Lower lobe of right lung (tissue), 2 donors: ENCODE results near the gene EP400. TPM values are rescaled to one million over a fixed set of nuclear protein-coding genes. Genes with fewer than 3 reads are reported as not detected.

Source experiments
- ATAC-seq, 2 donors: fragments of 200-7000 bp; cut with Tn5 transposase; one replicate each; pipeline ENCODE4 v1.9.1; 2020 to 2022; ENCODE audit warnings: mild to moderate bottlenecking in 2 of 2, moderate library complexity in 2 of 2
- DNase-seq: peaks from one replicate; pipeline ENCODE4 v3.0.0-alpha.2; 2020
- H3K27ac ChIP-seq: fragments of 200-600 bp; one replicate; pipeline ENCODE4 v1.8.0; 2022
- H3K27me3 ChIP-seq: fragments of 200-600 bp; one replicate; pipeline ENCODE4 v1.8.0; 2022; ENCODE audit warnings: low read depth
- H3K36me3 ChIP-seq: fragments of 200-600 bp; one replicate; pipeline ENCODE4 v1.8.0; 2022; ENCODE audit warnings: mild to moderate bottlenecking
- H3K4me1 ChIP-seq: fragments of 200-600 bp; one replicate; pipeline ENCODE4 v1.8.0; 2022
- H3K4me3 ChIP-seq: fragments of 200-600 bp; one replicate; pipeline ENCODE4 v1.8.0; 2022; ENCODE audit warnings: mild to moderate bottlenecking
- H3K9me3 ChIP-seq: fragments of 200-600 bp; one replicate; pipeline ENCODE4 v1.8.0; 2022
- CTCF ChIP-seq: fragments of 200-600 bp; IDR thresholded peaks from one replicate; pipeline ENCODE4 v1.8.0; 2022; ENCODE audit warnings: antibody characterized with exemption, mild to moderate bottlenecking
- intact Hi-C: fragments of 100-400 bp; cut with DNase I; formaldehyde crosslinking; loops from one replicate; pipeline ENCODE4 v1.11.0; 2022
- total RNA-seq: library from RNA; stranded (reverse); fragmentation: NEBNext Ultra II Directional; extraction: Animal tissue kit (Norgen Biotek cat#: 25700); gene quantifications from one replicate; pipeline ENCODE4 v1.2.1, GENCODE V29; 2021
- donor health status: DM: no; HTN: yes; CAD: no; lungs with severe emphysema.

EP400 gene
- total RNA-seq, 1 donor from 2014 or later, result 46.2 TPM

GRCh38 chr12:132106921-132107320 is 157.2 kb downstream of the EP400 start:
- H3K36me3 ChIP-seq, result peaks cover 52% of the 10 kb centered on the region
- intact Hi-C loops, result no loop called here

GRCh38 chr12:132108211-132108832 is 158.6 kb downstream of the EP400 start:
- ATAC-seq (no peak), DNase-seq (no peak)
- H3K27ac ChIP-seq, result no peak overlapping the region
- H3K4me3 ChIP-seq, result no peak overlapping the region
- H3K9me3 ChIP-seq, result no peaks in the 10 kb centered on the region
- TF ChIP-seq CTCF, result no peak
- peaks cover 56% of the 10 kb centered on the region for H3K36me3 ChIP-seq
- H3K27me3 ChIP-seq, result no peaks in the 10 kb centered on the region
- intact Hi-C loops, result no loop called here
- no peaks in the 10 kb centered on the region for H3K4me1 ChIP-seq

More at GRCh38 chr12:132106921-132107320, 157.2 kb downstream of the EP400 start:
- Histone ChIP-seq H3K4me3 (no peak overlapping the region), H3K27me3 (no peaks in the 10 kb centered on the region), H3K4me1 (no peaks in the 10 kb centered on the region), H3K9me3 (no peaks in the 10 kb centered on the region), H3K27ac (no peak overlapping the region)
- no peak for TF ChIP-seq CTCF
- ATAC-seq, result no peak
- no peak for DNase-seq

DNA sequence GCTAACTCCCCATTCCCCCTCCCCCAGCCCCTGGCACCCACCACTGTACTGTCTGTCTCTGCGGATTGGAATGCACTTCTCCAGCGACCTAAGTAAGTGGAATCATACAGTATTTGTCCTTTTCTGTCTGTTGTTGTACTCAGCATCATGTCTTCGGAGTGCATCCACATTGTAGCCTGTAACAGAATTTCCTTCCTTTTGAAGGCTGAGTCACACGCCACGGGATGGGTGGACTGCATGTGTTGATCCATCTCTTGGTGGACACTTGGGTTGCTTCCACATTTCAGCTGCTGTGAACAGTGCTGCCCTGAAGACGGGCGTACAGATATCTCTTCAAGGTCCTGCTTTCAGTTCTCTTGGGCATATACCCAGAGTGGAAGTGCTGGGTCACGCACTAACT is 160.0 kb downstream of the EP400 start:
- no peak overlapping the region for H3K4me3 ChIP-seq
- no peaks in the 10 kb centered on the region for H3K27me3 ChIP-seq
- H3K4me1 ChIP-seq, result no peaks in the 10 kb centered on the region
- no peak for ATAC-seq
- H3K27ac ChIP-seq, result no peak overlapping the region
- H3K36me3 ChIP-seq, result peaks cover 65% of the 10 kb centered on the region
- TF ChIP-seq CTCF, result no peak
- DNase-seq, result no peak
- intact Hi-C loops, result no loop called here
- H3K9me3 ChIP-seq, result no peaks in the 10 kb centered on the region

GRCh38 chr12:132110677-132111076 is 160.9 kb downstream of the EP400 start:
- Histone ChIP-seq H3K4me1 (no peaks in the 10 kb centered on the region), H3K36me3 (peaks cover 66% of the 10 kb centered on the region)
- intact Hi-C loops, result no loop called here

DNA sequence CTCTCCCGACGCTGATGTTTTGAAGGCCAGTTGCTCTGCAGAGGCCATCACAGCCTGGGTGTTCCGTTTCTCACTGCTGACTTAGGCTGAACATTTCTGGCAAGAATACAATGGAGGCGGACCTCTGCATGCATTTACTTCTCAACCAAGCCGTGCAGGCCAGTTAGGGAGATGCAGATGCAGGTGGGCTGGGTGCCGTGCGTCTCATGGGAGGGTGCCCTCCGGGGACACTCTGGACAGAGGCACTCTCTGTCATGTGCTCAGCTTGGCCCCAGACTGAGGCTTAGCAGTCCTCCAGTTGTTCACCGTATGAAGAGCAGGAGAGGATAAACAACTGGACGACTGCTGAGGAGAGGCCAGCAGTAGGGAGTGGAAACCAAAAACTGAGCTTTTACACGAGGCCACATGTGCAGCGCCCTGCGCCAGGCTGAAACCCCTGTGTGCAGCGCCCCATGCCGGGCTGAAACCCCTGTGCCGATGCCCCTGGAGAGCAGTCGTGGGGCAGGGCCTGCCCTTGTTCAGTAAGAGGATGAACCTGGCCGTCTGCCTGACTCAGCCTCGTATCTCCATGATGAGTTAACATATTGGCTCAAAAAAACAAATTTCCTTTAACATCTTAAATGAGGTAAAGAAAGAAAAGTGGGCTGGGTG is 162.0 kb downstream of the EP400 start:
- H3K9me3 ChIP-seq, result no peaks in the 10 kb centered on the region
- no peak overlapping the region for H3K4me3 ChIP-seq
- H3K36me3 ChIP-seq, result peaks cover 65% of the 10 kb centered on the region
- DNase-seq, result no peak
- no peak for TF ChIP-seq CTCF
- intact Hi-C loops, result no loop called here
- no peaks in the 10 kb centered on the region for H3K27me3 ChIP-seq
- H3K4me1 ChIP-seq, result no peaks in the 10 kb centered on the region
- ATAC-seq, result no peak
- H3K27ac ChIP-seq, result no peak overlapping the region

More at GRCh38 chr12:132110677-132111076, 160.9 kb downstream of the EP400 start:
- no peaks in the 10 kb centered on the region for H3K9me3 ChIP-seq
- no peak for ATAC-seq
- H3K27me3 ChIP-seq, result no peaks in the 10 kb centered on the region
- TF ChIP-seq CTCF, result no peak
- no peak overlapping the region for H3K4me3 ChIP-seq
- DNase-seq, result no peak
- H3K27ac ChIP-seq, result no peak overlapping the region
